ENCODE results near the gene YAP1.

- no peak for TF ChIP-seq TOX (CRISPR knock-in tag; IDR thresholded peaks at IDR 0.05; ENCODE audit: borderline replicate concordance)
- no peak for TF ChIP-seq ESRRG (CRISPR knock-in tag; IDR thresholded peaks at IDR 0.05)
- TF ChIP-seq PATZ1 (CRISPR knock-in tag; IDR thresholded peaks at IDR 0.05; ENCODE audit: borderline replicate concordance) = no peak
- no peak for TF ChIP-seq CSDC2 (CRISPR knock-in tag; IDR thresholded peaks at IDR 0.05)
- no peak for TF ChIP-seq RARB (CRISPR knock-in tag; IDR thresholded peaks at IDR 0.05)
These were observed 130.8 kb downstream of the YAP1 start for GRCh38 chr11:102241026-102241425.

All from SK-N-SH treated with all-trans-retinoic acid at 6 μM for 48 hours (cell line).